Measurements from ENCODE around the gene RGL3. TPM values are rescaled to one million over a fixed set of nuclear protein-coding genes. Genes with fewer than 3 reads are reported as not detected.
A peak's percentile ranks its signal among the peaks of the same experiment; 100 is the strongest.
"Not testable (repeated sequence)": the region's sequence is repeated elsewhere in the genome, so short reads cannot be mapped to it uniquely, and the experiment has no call there.

Gene RGL3
- total RNA-seq, 2 experiments from 2014 or later: not detected

DNA sequence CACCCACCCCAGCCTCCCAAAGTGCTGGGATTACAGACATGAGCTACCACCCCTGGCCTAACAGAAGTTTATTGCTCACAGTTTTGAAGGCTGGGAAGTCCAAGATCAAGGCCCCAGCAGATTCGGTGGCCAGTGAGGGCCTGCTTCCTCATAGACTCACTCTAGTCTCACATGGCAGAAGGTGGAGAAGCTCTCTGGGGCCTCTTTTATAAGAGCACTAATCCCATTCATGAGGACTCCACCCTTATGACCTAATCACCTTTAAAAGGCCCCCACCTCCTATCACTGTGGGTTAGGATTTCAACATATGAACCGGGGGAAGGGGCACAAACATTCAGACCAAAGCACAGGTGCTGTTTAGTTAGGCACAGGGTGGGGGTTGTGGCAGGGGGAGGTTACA is 51.6 kb downstream of the RGL3 start:
- peaks cover 11% of the 10 kb centered on the region for H3K36me3 Mint-ChIP-seq
- H3K27ac Mint-ChIP-seq: no peak overlapping the region
- H3K4me3 Mint-ChIP-seq: no peak overlapping the region
- DNase-seq: no peak
- H3K9me3 Mint-ChIP-seq: no peaks in the 10 kb centered on the region
- H3K4me1 Mint-ChIP-seq: no peaks in the 10 kb centered on the region
- H3K27me3 Mint-ChIP-seq: no peaks in the 10 kb centered on the region

DNA sequence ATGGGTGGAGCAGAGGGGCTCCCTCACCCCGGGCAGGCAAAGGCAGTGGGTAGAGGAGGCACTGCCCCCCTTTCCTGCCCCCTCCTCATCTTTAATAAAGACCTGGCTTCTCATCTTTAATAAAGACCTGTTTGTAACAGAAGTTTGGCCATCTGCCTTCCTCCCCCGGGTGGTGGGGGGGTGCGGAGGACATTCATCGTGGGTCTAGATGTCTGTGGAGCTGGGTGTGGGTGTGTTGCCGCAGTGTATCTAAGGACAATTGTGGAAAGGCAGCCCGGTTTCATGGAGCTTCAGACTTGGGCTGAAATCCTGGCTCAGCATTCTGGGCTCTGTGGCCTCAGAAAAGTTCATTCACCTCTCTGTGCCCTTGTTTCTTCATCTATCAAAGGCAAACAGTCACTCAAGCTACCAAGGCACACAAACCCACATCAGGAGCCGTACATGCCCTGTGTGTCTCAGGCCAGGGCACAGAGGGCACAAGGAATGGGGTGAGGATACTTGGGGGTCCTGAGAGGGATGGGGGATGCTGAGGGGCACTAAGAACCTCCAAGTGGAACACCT is 53.5 kb downstream of the RGL3 start:
- Mint-ChIP-seq H3K4me3 (no peak overlapping the region), H3K27ac (no peak overlapping the region), H3K36me3 (peaks cover 7% of the 10 kb centered on the region), H3K9me3 (no peaks in the 10 kb centered on the region), H3K4me1 (no peaks in the 10 kb centered on the region), H3K27me3 (no peaks in the 10 kb centered on the region)
- no peak for DNase-seq

DNA sequence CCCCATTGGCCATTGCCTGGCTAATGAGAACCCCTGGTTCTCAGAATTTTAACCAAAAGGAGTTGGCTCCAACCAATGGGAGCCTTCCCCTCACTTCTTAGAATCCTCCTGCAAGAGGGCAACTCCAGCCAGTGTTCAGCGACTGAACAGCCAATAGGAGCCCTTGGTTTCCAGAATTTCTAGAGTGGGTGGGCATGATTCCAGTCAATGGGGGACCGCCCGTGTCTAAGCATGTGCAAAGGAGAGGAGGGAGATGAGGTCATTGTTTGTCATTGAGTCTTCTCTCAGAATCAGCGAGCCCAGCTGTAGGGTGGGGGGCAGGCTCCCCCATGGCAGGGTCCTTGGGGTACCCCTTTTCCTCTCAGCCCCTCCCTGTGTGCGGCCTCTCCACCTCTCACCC is 54.2 kb downstream of the RGL3 start:
- no peaks in the 10 kb centered on the region for H3K9me3 Mint-ChIP-seq
- no peaks in the 10 kb centered on the region for H3K27me3 Mint-ChIP-seq
- H3K27ac Mint-ChIP-seq: no peak overlapping the region
- H3K4me3 Mint-ChIP-seq: no peak overlapping the region
- no peaks in the 10 kb centered on the region for H3K4me1 Mint-ChIP-seq
- H3K36me3 Mint-ChIP-seq: peaks cover 6% of the 10 kb centered on the region
- DNase-seq: no peak

DNA sequence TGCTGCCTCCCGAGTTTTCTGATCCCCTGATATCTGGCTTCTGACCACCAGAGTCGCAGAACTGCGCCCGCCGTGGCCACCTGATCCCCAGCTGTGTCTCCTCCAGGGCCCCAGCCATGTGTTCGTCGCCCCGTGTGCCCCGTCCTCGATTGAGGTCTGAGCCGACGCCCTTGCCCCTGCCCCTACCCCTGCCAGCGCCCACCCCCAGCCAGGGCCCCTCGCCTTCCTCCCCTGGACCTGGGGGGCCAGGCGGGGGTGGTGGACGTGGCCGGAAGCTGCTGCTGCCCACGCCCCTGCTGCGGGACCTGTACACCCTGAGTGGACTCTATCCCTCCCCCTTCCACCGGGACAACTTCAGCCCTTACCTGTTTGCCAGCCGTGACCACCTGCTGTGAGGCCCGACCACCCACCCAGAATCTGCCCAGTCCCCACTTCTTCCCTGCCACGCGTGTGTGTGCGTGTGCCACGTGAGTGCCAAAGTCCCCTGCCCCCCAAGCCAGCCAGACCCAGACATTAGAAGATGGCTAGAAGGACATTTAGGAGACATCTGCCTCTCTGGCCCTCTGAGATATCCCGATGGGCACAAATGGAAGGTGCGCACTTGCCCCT is 54.7 kb downstream of the RGL3 start:
- H3K4me3 Mint-ChIP-seq: no peak overlapping the region
- no peaks in the 10 kb centered on the region for H3K4me1 Mint-ChIP-seq
- H3K27ac Mint-ChIP-seq: no peak overlapping the region
- H3K9me3 Mint-ChIP-seq: no peaks in the 10 kb centered on the region
- no peak for DNase-seq
- peaks cover 3% of the 10 kb centered on the region for H3K36me3 Mint-ChIP-seq
- H3K27me3 Mint-ChIP-seq: no peaks in the 10 kb centered on the region

DNA sequence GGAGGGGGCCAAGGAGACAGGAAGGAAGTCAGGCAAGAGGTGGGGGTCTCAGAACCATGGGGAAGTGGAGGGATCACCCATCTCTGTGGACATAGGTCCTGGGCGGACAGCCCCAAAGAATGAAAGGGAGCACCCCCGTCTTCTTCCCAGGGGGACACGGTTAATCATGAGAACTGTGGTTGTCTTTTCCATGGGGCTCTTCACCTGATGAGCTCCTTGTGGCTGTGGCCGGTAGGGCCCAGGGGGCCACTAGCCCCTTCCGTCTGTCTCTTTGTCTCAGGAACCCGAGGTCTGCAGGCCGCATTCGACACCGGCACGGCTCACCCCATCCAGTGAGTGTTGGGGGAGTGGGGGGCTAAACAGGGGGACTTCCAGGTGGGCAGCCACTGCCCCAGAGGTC is 55.2 kb downstream of the RGL3 start:
- Mint-ChIP-seq H3K36me3 (no peaks in the 10 kb centered on the region), H3K27me3 (no peaks in the 10 kb centered on the region), H3K27ac (no peak overlapping the region), H3K4me3 (no peak overlapping the region), H3K4me1 (no peaks in the 10 kb centered on the region), H3K9me3 (no peaks in the 10 kb centered on the region)
- DNase-seq: no peak

DNA sequence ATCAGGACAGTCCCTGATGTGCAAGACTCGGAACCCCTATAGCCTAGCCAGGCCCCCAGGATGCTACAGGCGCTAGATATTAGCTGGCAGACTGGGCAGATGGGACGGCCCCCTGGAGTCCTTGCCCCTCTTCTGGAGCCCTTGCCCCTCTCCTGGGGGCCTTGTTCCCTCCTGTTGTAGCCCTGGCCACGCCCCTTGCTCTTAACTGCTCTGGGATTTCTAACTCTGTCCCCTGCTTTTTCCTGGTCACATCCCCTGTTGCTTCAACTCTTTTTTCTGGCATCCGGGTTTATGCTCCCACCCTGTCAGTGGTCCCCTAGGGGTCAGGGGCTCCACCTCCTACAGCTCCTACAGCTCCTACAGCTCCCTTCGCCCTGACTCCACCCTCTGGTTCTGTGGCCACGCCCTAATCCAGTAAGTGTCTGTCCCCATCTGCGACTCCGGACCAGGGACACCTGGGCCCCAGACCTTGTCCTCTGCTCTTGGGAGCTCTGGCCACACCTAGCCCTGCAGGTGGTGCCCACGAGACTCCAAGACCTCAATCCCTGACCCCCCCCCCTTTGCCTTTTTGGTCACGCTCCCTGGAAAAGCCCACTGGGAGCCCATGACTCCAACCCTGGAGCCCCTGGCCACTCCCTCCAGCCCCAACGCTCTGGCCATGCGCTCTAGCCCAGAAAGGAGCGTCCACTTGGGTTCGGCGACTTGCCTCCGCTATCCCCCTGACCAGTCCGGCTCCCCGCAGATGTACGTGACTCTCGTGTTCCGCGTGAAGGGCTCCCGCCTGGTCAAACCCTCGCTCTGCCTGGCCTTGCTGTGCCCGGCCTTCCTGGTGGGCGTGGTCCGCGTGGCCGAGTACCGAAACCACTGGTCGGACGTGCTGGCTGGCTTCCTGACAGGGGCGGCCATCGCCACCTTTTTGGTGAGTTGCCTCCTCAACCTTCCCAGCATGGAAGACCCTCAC is 57.1 kb downstream of the RGL3 start:
- no peak overlapping the region for H3K4me3 Mint-ChIP-seq
- H3K4me1 Mint-ChIP-seq: no peaks in the 10 kb centered on the region
- H3K36me3 Mint-ChIP-seq: no peaks in the 10 kb centered on the region
- no peak for DNase-seq
- no peaks in the 10 kb centered on the region for H3K9me3 Mint-ChIP-seq
- H3K27ac Mint-ChIP-seq: no peak overlapping the region
- H3K27me3 Mint-ChIP-seq: no peaks in the 10 kb centered on the region

DNA sequence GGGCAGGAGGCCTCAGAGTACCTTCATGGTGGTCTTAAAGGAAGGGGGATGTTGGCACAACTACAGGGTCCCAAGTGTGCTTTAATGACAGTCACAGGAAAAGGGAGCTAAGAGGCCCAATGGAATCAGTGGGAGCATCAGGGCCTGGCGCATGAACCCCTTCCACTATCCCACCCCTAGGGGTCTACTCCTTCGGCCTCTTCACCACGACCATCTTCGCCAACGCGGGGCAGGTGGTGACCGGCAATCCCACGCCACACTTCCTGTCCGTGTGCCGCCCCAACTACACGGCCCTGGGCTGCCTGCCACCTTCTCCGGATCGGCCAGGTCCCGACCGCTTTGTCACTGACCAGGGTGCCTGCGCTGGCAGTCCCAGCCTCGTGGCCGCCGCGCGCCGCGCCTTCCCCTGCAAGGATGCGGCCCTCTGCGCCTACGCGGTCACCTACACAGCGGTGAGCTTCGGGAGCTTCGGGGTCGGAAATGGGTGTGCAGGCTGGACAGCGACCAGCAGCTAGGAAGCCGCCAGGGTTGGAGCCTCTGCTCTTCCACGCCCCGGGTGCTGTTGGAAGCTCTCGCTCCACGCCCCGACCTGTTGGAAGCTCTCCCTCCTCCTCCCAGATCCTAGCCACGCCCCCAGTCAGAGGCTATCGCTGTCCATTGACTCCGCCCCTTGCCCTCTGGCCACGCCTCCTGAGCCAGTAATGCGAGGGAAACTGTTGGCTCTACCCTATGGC is 57.9 kb downstream of the RGL3 start:
- Mint-ChIP-seq H3K9me3 (no peaks in the 10 kb centered on the region), H3K36me3 (no peaks in the 10 kb centered on the region), H3K4me3 (no peak overlapping the region), H3K27ac (no peak overlapping the region), H3K27me3 (peaks cover 8% of the 10 kb centered on the region), H3K4me1 (no peaks in the 10 kb centered on the region)
- DNase-seq: no peak

DNA sequence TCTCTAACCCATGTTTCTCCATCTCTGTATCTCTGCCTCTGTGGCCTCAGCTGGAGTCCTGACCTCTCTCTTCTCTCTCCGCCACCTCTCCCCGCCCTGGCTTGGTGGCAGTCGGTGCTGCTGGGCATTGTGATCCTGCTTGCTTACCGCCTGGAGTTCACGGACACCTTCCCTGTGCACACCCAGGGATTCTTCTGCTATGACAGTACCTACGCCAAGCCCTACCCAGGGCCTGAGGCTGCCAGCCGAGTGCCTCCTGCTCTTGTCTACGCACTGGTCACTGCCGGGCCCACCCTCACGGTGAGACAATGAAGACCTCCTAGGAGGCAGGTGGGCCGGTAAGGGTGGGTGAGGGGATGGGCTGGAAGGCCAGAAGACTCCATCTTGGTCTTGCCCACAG is 59.7 kb downstream of the RGL3 start:
- no peak overlapping the region for H3K27ac Mint-ChIP-seq
- H3K4me3 Mint-ChIP-seq: no peak overlapping the region
- H3K9me3 Mint-ChIP-seq: no peaks in the 10 kb centered on the region
- no peaks in the 10 kb centered on the region for H3K36me3 Mint-ChIP-seq
- peaks cover 9% of the 10 kb centered on the region for H3K4me1 Mint-ChIP-seq
- no peak for DNase-seq
- peaks cover 15% of the 10 kb centered on the region for H3K27me3 Mint-ChIP-seq

DNA sequence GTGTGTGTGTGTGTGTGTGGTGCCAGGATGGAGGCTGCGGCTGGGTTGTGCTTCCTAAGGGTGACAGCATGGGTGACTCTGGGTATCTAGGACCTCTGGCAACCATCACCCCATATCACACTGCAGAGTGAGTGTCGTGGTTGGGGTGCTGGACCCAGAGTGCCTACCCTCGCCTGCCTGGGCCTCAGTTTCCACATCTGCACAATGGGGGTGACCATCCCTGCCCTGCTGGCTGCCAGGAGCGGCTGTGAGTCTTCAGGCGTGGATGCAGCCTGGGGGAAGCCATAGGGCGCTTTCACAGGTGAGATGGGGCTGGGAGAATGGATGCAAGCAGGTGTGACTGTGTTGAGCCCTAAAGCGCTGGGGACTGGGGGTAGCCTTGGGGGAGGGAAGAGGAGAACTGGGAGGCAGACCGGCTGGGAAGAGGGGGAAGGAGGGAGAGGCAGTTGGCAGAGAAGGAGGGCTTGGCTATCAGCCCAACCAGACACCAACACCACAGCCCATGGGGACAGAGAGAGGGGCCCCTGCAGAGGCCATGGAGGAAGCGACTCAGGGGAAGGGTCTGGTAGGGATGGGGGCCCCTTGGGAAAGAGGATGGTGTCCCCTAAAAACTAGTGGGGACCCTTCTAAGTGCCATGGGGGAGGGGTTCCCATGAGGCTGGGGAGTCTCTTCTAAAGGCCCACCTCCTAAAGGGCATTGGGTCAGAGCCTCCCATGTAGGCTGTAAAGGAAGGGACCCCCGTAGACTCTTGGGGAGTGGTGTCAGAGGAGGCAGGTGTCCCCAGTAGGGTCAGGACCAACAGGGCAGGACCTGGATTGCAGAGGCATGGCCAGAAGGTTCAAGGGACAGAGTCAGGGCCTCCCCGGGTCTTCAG is 62.2 kb downstream of the RGL3 start:
- H3K4me1 Mint-ChIP-seq: peaks cover 9% of the 10 kb centered on the region
- H3K9me3 Mint-ChIP-seq: no peaks in the 10 kb centered on the region
- no peaks in the 10 kb centered on the region for H3K36me3 Mint-ChIP-seq
- H3K27me3 Mint-ChIP-seq: peaks cover 15% of the 10 kb centered on the region
- H3K4me3 Mint-ChIP-seq: no peak overlapping the region
- DNase-seq: no peak
- H3K27ac Mint-ChIP-seq: no peak overlapping the region

DNA sequence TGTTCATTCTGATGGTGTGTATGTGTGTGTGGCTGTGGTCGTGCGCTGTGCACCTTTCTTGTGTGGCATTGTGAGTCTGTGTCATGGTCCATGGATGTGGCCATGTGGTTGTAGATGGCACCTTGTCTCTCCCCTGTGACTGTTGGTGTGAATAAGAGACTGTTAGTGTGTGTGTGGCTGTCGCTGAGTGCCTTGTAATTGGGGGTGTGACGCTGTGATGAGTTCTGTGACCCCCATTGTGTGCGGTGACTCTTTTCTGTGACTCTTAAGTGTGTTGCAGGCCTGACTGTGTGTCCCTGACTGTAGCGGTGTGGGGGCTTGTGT is 63.1 kb downstream of the RGL3 start:
- Mint-ChIP-seq H3K36me3 (no peaks in the 10 kb centered on the region), H3K4me1 (peaks cover 9% of the 10 kb centered on the region), H3K27ac (no peak overlapping the region), H3K9me3 (no peaks in the 10 kb centered on the region), H3K27me3 (peaks cover 15% of the 10 kb centered on the region), H3K4me3 (peak overlapping the region; percentile 42)
- DNase-seq: no peak

DNA sequence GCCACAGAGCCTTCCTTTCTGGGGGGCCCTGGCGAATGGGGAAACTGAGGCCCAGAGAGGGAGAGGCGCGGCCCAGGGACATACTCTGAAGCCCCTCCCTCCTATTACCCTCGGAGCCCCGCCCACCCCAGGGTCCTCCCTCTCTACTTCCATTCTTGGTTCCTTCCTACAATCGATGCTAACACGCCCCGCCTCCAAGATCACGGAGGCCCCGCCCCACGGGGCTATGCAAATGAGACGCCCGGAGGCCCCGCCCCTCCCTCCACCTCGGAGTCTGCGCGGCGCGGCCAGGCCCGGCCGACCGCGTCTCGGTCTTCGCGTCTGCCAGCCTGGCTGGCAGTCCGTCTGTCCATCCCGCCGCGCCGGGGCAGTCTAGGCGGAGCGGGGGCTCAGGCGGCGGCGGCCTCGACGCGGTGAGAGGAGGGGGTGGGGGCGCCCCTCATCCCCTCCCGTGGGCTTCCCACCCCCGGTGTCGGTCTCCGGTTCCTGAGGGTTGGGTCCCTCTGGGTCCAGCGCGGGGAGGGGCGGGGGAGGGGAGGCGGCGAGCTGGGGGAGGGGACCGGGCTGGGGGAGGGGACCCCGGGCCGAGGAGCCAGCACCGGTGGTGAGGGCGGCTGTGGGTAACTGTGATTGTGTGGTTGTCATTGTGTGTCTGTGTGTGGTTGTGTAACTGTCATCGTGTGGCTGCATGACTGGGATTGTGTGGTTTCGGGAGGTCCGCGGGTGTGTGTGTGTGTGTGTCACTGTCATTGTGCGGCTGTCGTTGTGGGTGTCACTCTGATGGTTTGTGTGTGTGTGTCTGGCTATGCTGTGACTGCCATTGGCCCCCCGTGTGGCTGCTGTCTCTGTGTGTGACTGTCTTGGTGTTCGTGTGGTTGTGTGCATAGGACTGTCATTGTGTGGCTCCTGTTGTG is 63.7 kb downstream of the RGL3 start, which contains the start of gene PLPPR2:
PLPPR2 (plus strand) TSS at position 273 of the 914 bp plus-strand sequence. CDS start 2,242 bp downstream, outside the sequence.
- peaks cover 15% of the 10 kb centered on the region for H3K27me3 Mint-ChIP-seq
- peaks cover 9% of the 10 kb centered on the region for H3K4me1 Mint-ChIP-seq
- DNase-seq: peak; percentile 82
- H3K9me3 Mint-ChIP-seq: no peaks in the 10 kb centered on the region
- no peak within 1 kb of the TSS for H3K27ac Mint-ChIP-seq
- H3K36me3 Mint-ChIP-seq: no peaks in the 10 kb centered on the region
- peak within 1 kb of the TSS; percentile 42 for H3K4me3 Mint-ChIP-seq

DNA sequence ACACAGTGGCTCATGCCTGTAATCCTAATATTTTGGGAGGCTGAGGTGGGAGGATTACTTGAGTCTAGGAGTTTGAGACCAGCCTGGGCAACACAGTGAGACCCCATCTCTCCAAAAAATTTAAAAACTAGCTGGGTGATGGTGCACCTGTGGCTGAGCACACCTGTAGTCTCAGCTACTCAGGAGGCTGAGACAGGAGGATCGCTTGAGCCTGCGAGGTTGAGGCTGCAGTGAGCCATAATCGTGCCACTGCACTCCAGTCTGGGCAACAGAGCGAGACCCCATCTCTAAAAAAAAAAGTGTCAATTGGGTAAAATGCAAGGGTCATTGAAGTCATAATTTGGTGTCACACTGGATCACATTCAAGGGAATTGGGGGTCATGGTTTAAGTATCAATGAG is 65.0 kb downstream of the RGL3 start:
- DNase-seq, H3K36me3 Mint-ChIP-seq, H3K27ac Mint-ChIP-seq, H3K9me3 Mint-ChIP-seq, H3K4me1 Mint-ChIP-seq, H3K4me3 Mint-ChIP-seq: not testable (repeated sequence)
- peaks cover 15% of the 10 kb centered on the region for H3K27me3 Mint-ChIP-seq

DNA sequence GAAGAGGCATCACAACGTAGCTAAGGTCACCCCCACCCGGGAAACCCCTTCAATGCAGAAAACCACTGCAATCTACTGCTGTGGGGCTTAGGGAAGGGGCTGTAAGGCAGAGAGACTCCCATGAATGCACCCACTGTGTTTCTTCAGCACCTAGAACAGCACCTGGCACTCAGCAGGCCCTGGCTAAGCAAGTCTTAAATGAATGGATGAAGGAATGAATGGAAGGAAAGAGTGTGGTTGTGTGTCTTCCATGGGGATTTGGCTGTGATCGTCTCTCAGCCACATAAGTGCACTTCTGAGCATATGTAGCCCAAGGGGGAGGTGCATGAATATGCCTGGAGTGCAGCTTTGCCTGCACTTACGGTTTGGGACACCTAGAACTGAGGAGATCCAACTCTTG is 69.9 kb downstream of the RGL3 start:
- Mint-ChIP-seq H3K4me1 (peaks cover 26% of the 10 kb centered on the region), H3K27me3 (no peaks in the 10 kb centered on the region), H3K9me3 (peaks cover 10% of the 10 kb centered on the region), H3K4me3 (no peak overlapping the region), H3K36me3 (peaks cover 8% of the 10 kb centered on the region), H3K27ac (no peak overlapping the region)
- DNase-seq: no peak
